Iris pigment epithelial cell (primary cell): ENCODE data around the gene LARGE2.

Experiments
- DNase-seq: peaks from one replicate; pipeline ENCODE4 v3.0.0-alpha.2; 2011; ENCODE audit warnings: low read depth

Gene LARGE2

GRCh38 chr11:45917286-45917622 lies 5.2 kb upstream of the LARGE2 start:
- DNase-seq, result no peak

- DNase-seq, result peak; percentile 100
Observed at GRCh38 chr11:45917623-45918330, 4.7 kb upstream of the LARGE2 start, which contains the start of gene PEX16. Gene PEX16 (minus strand): TSS chr11:45917877. CDS start chr11:45917811, 66 bp downstream.

DNA sequence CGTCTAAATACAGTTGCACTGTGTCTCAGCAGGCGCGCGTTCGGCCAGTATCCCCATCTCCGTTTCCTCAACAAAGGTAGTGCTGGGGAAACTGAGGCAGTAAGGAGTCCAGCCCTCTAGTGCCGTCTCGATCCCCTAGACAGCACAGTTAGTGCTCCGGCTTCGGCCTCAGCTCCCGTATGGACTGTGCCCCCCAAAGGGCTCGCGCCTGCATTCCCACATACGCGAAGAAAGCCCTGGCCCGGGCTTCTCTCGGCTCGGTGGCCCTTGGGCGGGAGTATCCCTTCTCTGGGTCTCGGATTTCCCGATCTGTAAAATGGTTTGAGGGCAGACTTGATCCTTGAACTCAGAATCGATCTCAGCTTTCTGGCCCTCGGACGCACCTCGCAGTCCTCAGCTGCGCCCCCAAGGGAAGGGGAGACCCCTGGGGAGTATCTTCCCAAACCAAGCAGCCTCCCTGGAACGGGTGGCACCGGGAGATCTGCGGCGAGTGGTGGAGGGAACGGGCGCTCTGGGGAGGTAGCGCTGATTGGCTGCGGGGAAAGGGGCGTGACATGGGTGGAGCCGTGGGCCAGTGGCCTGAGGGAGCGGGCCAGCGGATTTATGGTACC lies 4.0 kb upstream of the LARGE2 start:
- DNase-seq, result peak; percentile 76

DNA sequence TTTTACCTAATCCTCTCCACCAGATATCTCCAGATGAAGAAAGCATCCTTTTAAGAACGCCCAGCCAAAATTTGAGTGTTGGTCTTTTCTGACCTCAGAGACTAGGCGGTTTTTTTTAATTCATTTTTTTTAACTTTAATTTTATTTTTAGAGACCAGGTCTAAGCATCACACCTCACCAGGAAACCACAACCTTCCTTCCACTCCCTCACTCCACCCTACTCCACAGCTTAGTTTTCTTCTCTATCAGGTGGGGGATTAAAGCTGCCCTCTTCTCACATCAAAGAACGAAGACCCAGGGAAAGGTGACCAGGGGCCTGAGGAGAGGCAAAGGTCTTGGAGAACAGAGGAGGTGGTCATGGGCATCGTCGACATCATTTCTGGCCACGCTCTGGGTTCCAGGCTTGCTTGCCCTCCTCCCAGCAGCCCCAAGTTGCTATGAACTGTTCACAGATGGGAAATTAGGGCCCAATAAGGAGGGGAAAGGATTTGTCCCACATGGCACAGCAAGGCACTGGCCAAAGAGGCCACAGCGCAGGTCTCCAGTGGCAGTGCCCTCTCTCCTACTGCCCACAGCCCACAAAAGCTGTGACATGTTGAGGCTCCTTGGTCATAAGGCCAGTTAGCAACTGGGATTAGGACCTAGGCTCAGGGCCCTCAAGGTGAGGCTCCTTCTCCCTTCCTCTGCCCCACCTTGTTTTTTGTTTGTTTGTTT lies 3.3 kb upstream of the LARGE2 start:
- no peak for DNase-seq

DNA sequence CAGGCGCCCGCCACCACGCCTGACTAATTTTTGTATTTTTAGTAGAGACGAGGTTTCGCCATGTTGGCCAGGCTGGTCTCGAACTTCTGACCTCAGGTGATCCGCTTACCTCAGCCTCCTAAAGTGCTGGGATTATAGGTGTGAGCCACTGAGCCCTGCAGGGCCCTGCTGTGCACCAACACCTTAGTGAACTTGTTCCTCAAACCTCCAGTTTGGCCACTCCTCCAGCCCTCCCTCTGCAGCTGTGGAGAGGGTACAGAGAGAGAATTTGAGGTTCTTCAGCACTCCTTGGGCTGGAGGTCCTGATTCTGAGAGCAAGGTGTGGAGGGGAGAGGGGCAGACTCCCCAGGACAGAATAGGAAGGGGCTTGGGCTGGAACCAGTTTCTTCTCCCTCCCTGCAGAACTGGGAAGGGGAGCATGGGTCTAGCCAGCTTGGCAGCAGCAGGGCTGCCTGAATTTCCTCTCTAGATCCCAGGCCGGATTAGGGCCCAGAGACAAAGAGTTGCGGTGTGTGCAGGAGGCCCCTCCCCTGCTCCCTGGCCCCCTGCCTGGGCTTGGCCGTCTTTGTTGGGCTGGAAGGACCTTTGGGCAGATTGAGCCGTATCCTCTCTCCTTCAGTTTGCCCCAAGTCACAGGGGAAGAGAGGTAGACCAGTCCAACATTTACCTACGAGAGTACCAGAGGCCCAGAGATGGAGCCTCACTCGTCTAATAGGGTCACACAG lies 2.5 kb upstream of the LARGE2 start:
- no peak for DNase-seq

GRCh38 chr11:45920531-45921477 lies 1.7 kb upstream of the LARGE2 start:
- no peak for DNase-seq

- no peak for DNase-seq
Observed at GRCh38 chr11:45921561-45922424, 663 bp upstream of the LARGE2 start.

DNA sequence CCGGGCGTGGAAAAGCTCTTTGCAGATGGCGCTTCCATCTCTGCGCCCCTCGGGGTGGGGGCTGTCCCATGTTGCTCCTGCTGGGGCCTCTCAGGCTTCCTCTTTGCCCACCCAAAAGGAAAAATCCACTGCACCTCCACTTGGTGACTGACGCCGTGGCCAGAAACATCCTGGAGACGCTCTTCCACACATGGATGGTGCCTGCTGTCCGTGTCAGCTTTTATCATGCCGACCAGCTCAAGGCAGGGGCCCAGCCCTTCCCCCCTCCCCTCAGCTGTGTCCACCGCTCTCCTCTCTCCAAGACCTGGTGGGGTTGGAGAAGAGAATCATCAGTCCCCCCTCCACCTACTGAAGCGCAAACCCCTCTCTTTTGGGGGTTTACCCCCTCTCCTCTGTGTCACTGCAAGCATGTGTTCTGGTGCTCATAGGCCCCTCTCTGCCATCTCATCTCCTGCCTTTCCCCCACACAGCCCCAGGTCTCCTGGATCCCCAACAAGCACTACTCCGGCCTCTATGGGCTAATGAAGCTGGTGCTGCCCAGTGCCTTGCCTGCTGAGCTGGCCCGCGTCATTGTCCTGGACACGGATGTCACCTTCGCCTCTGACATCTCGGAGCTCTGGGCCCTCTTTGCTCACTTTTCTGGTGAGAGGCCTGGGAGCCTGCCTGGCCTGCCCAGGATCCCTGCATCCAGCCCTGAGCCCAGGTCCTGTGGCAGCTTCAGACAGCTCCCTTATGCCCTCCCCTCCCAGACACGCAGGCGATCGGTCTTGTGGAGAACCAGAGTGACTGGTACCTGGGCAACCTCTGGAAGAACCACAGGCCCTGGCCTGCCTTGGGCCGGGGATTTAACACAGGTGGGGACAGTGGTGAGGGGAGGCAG lies 1.8 kb downstream of the LARGE2 start:
- DNase-seq, result no peak

DNA sequence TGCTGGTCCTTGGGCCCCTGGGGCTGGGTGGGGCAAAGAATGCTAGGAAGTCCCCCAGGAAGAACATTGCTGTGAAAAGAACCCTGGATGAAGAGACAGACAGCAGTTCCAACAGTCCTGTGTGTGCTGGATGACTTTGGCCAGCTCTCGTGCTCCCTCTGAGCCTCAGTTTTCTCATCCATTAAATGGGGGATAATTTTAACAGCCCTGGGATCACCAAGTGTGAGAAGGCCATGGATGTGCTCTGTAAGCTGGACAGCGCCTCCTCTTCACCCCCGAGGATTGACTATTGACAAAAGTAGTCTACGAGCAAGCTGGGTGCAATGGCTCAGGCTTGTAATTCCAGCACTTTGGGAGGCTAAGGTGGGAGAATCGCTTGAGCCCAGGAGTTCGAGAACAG lies 2.5 kb downstream of the LARGE2 start:
- no peak for DNase-seq

- no peak for DNase-seq
Observed at GRCh38 chr11:45925550-45925949, 3.1 kb downstream of the LARGE2 start.

GRCh38 chr11:45926001-45926401 lies 3.5 kb downstream of the LARGE2 start:
- no peak for DNase-seq

- no peak for DNase-seq
Observed at GRCh38 chr11:45926536-45927331, 4.3 kb downstream of the LARGE2 start.

DNA sequence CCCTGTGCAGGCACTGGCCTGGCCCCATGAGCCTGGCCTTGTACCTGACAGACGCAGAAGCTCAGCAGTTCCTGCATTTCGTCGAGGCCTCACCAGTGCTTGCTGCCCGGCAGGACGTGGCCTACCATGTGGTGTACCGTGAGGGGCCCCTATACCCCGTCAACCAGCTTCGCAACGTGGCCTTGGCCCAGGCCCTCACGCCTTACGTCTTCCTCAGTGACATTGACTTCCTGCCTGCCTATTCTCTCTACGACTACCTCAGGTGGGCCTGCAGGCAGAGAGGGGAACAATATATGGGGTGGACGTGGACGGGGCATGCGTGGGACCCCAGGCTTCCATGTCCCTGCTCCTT lies 4.9 kb downstream of the LARGE2 start:
- no peak for DNase-seq

- DNase-seq, result no peak
Observed at GRCh38 chr11:45927684-45928413, 5.4 kb downstream of the LARGE2 start.

GRCh38 chr11:45928535-45929215 lies 6.2 kb downstream of the LARGE2 start:
- DNase-seq, result no peak

GRCh38 chr11:45929486-45930030 lies 7.1 kb downstream of the LARGE2 start:
- DNase-seq, result no peak
